Stimulated activated CD8-positive, alpha-beta memory T cell treated with anti-CD3 and anti-CD28 coated beads, Interleukin-2, amount 100 ng/mL, for 1 hour (primary cell): ENCODE measurements around the gene GPR157.
A peak's percentile ranks its signal among the peaks of the same experiment; 100 is the strongest.
"Not testable (repeated sequence)": the region's sequence is repeated elsewhere in the genome, so short reads cannot be mapped to it uniquely, and the experiment has no call there.

Source experiments
- DNase-seq, 2 donors: peaks; one replicate each; pipeline ENCODE4 v3.0.0-alpha.2; 2020; ENCODE audit warnings: low read depth in 2 of 2

The GPR157 gene

GRCh38 chr1:9128520-9129265, at the start of gene GPR157:
GPR157 (minus strand) TSS chr1:9129102; CDS start chr1:9129027, 75 bp downstream.
- peak; percentile 63 to 78 for DNase-seq

GRCh38 chr1:9174762-9175161, 45.9 kb upstream of the GPR157 start:
- DNase-seq, result no peak

- DNase-seq, result no peak
These were observed 45.3 kb upstream of the GPR157 start for GRCh38 chr1:9174243-9174642.

GRCh38 chr1:9169601-9170137, 40.8 kb upstream of the GPR157 start:
- DNase-seq, result no peak

GRCh38 chr1:9167638-9168037, 38.7 kb upstream of the GPR157 start:
- DNase-seq, result no peak

- no peak for DNase-seq
These were observed 37.7 kb upstream of the GPR157 start for GRCh38 chr1:9166289-9167235.

- no peak for DNase-seq
These were observed 36.5 kb upstream of the GPR157 start for GRCh38 chr1:9165396-9165795.

GRCh38 chr1:9164919-9165318, 36.0 kb upstream of the GPR157 start:
- DNase-seq, result no peak

GRCh38 chr1:9164532-9164900, 35.6 kb upstream of the GPR157 start:
- no peak for DNase-seq

- no peak for DNase-seq
These were observed 33.1 kb upstream of the GPR157 start for GRCh38 chr1:9161963-9162362.

- DNase-seq, result no peak
These were observed 32.4 kb upstream of the GPR157 start for GRCh38 chr1:9161342-9161741.

- no peak for DNase-seq
These were observed 31.3 kb upstream of the GPR157 start for GRCh38 chr1:9160079-9160717.

- no peak for DNase-seq
These were observed 27.0 kb upstream of the GPR157 start for GRCh38 chr1:9155879-9156278.

- not testable (repeated sequence) for DNase-seq
These were observed 26.5 kb upstream of the GPR157 start for GRCh38 chr1:9155405-9155804.

- no peak for DNase-seq
These were observed 24.2 kb upstream of the GPR157 start for GRCh38 chr1:9153152-9153551.

- no peak for DNase-seq
These were observed 23.6 kb upstream of the GPR157 start for GRCh38 chr1:9152535-9152934.

GRCh38 chr1:9151328-9151860, 22.5 kb upstream of the GPR157 start:
- no peak for DNase-seq

GRCh38 chr1:9150582-9151327, 21.9 kb upstream of the GPR157 start:
- DNase-seq, result no peak

GRCh38 chr1:9149837-9150581, 21.1 kb upstream of the GPR157 start:
- DNase-seq, result no peak

- DNase-seq, result no peak
These were observed 20.2 kb upstream of the GPR157 start for GRCh38 chr1:9149151-9149550.
